ENCODE data around the gene GUCA1C. TPM values are rescaled to one million over a fixed set of nuclear protein-coding genes. Genes with fewer than 3 reads are reported as not detected.

Gene GUCA1C, protein sequence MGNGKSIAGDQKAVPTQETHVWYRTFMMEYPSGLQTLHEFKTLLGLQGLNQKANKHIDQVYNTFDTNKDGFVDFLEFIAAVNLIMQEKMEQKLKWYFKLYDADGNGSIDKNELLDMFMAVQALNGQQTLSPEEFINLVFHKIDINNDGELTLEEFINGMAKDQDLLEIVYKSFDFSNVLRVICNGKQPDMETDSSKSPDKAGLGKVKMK
- under 1 TPM in 1 of 12 donors, not detected in 11; 0.16 TPM for polyA plus RNA-seq (ENCODE audit: insufficient read length in 12 of 12)
- long read RNA-seq, donor 1: 0 reads
- long read RNA-seq, donor 2: 0 reads
- long read RNA-seq, donor 3: 0 reads
- long read RNA-seq, donor 4: 0 reads
- long read RNA-seq, donor 5: 0 reads
- long read RNA-seq, donor 6: 0 reads
- long read RNA-seq, donor 7: 0 reads
- long read RNA-seq, donor 8: 0 reads
- long read RNA-seq, donor 9: 0 reads
- long read RNA-seq, donor 10: 0 reads
- long read RNA-seq, donor 11: 0 reads

DNA sequence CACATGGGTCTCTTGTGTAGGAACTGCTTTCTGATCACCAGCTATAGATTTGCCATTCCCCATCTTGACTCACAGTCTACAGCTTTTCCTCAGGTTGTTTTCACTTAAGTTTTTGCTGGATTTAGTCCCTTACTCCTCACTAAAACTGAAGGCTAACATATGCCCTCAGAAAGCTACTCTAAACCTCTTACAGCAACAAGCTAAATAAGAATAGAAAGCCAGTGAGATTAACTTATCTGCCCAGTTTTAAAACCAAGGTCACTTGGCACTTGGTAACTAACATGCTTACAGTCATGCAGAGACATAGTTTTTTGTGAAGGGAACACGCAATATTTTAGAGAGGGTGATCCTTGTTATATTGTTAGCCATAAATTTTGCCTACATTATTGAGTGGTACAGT is at the start of gene GUCA1C:
Gene GUCA1C (minus strand): TSS at position 180 of the 400 bp plus-strand sequence. CDS start 117 bp downstream, at position 63.
- no peak for DNase-seq

DNA sequence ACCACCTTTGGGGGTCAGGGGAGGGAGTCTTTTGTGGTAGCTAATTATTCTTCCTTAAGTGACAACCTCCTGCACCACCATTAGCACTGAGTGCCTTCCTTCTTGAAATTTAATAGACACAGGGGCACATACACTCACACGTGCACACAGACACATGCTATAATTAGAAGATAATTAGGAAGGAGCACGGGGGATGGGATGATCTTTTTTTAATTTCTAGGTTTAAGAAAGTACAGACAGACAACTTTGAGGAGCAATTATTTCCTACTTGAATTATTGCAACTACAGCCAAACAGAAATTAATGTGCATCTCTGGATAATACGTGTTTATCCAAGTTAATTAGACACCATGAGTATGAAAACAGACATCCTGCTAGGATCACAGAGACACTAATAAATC is 44.8 kb upstream of the GUCA1C start:
- DNase-seq: no peak

DNA sequence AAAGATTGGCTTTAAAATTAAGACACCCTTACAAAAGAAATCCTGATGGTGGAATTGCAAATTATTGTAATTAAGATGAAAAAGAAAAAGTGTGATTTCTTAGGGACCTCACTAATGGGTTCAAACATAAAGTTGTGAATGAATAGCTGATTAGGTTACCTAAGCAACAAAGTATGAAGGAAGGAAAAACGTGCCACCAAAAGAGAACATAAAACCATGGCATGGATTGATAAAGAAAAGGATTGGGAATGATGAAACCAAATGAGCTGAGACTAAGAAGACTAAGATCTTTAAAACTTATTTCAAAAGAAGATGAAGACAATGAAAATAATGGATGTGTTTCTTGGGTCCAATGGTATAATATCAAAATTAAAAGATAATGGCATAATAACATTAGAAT is 32.2 kb upstream of the GUCA1C start:
- DNase-seq: no peak

DNA sequence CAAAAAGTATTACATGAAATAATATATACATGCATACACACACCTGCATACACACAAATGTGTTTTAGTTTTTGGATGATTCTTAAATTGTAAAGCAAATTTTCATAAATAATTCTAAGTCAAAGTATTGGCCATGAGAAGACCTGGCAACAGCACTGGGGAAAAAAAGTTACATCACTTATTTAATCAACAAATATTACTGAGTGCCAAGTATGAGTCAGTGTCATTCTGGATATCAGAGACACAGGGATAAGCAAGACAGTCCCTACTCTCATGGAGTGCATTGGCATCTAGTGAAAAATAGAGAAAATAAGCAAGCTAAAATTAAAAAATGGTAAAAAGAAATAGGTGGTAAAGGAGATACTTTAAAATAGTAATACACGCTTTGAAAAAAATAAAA is 29.4 kb upstream of the GUCA1C start:
- DNase-seq: no peak

DNA sequence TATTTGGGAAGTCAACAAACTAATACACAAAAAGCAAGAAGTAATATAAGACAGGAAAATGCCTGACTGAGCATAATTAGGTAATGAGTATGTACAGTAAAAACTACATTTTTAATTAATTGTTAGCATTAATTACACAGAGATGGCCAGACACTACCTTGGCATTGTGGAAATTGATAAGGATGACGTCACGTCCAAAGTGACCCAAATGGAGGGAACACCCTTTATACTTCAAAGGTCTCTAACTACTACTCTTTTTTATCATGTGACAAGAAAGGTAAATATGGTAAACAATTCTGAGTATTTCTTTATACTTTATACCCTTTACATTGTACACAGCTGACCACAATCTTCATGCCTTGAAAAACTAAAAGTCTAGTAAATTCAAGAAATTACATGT is 22.4 kb upstream of the GUCA1C start:
- DNase-seq: no peak

DNA sequence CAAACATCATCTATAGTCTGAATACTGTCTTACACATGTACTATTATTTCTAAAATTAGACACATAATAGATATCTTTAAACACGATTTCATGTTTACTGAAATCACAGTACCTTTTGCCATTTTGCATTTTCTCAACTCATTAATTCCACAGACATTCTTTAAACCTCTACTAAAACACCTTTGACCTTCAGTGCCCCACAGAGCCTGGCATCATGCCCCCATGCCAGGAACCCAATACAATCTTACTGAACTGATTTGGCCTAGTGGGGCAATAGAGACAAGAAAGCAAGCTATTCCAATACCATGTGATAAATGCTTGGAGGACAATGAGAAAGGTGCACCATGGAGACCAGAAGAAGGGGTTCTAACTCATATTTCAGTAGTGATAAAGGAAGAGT is 19.3 kb upstream of the GUCA1C start:
- DNase-seq: no peak

DNA sequence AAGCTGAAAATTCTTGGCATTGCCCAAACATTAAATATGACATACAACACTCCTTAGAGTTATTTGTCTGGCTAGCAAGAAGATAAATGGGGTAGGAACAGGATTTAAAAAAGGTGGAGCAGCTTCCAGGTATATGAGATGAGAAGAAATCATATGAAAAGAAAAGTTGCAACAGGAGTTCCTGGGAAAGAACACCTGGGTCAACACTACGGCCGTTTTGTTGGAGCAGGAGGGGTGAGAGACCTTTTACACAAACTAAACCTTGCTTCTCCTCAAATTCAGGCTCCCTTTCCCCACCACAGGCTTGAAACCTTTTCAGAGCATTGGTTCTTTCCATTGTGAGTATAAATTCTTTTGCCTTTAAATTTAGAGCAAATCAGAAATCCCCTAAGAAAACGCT is 18.8 kb upstream of the GUCA1C start:
- DNase-seq: no peak

DNA sequence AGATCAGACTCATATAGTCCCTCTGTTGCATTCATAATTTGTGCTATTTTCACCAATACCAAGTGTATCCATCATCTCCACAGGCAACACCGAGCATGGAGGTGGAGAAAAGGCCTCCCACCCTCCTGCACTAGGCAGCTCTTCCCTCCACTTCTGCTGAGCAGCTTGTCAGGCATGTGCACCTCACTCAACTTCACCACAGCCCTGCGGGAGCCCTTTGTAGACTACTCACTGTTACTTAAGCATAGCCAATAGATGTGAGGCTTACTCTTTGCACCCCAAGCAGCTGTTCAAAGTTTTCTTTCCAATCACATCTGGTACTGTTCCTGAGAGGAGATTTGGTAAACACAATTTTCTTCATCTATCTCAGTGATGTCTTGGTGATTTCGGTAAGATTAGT is 16.9 kb upstream of the GUCA1C start:
- DNase-seq: no peak

DNA sequence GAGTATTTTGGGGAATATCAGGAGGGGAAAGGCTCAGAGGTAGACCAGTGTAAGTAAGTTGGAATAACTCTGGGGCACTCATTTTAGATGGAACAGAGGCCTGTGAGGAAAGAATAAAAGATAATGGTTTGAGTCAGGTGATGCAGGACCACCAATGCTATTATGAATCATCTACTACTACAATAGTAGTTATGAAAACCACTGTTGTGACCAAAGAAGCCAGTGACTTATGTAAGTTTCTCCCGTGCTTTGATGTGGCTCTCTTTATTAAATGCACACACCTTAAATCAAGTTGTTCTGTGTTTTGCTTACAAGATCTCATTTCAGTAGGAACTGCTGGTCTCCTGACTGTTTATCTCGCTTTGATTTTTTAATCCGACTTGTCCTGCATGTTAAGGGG is 13.1 kb upstream of the GUCA1C start:
- no peak for DNase-seq

DNA sequence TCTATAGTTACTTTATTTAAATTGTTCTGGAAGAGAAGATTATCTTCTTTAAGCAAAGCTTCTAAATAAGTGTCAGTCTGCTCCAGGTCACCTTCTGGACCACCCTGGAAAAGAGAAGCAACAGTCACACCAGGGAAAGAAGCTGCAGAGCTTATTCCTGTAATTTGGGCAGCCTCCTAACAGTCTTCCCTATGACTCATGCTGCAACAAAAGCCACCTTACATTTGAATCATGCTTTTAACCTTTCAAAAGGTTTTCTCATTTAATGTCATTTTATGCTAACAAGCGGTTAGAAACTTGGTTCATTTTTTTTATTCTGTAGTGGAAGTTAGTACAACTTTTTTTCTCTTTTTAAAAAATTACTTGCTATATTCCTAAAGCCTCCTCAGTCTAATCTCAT is 5.3 kb upstream of the GUCA1C start:
- no peak for DNase-seq

DNA sequence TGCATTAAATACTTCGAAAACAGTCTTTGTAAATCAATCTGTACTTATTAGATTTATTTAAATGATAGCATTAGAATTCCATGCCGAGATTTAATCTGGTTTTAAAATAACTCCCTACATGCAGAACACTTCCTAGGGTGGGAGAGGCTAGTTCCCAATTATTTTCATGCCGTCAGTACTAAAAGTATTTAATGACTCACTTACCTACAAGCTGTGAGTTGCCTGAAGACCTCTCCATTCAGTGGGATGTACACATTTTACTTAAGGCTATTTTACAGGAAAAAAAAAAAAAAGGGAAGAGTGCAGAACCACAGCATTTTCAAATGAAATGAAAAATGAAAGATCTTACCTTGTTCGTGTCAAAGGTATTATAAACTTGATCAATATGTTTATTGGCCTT is 469 bp downstream of the GUCA1C start:
- no peak for DNase-seq

DNA sequence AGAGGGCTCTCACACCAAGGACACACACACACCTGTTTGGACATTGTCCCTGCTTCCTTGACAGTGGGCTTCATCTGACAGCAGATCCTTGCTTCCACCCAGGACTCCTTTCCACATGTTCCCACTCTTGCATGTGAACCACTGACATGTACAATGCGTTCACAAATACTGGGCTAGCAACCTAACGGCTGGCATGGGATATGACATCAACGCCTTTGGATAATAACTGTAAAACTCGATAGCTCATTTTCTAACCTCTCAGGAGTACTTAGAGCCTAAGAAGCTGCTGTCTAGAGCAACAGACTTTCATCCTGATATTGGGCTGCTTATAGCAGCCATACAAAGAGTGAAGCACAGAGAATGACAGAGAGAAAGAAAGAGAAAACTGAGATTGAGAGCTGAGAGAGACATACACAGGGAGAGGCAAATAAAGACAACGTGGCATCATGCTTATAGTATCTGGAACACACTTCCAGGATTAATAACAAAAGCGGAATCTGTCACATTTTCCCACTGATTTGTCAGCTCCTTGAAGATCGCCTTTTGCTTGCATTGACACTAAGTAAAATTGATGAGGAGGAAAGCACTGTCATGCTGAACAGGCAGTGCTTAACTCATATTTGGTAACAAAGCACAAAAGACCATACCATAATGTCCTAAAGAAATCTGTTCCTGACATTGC is 1.7 kb downstream of the GUCA1C start:
- no peak for DNase-seq

DNA sequence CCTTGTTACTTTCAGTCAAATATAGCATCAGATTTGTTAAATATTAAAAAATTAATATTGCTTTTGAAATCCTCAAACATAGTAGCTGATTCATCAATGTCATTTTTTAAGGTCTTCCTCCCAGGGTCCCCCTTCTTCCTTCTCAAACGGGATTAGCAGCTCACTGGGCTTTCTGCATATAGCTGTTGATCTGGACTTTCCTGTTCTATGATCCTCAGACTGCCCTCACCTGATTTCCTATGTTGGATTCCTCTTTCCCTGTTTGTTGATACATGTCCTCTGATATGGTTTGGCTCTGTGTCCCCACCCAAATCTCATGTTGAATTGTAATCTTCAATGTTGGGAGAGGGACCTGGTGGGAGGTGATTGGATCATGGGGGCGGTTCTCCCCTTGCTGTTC is 5.8 kb downstream of the GUCA1C start:
- no peak for DNase-seq

DNA sequence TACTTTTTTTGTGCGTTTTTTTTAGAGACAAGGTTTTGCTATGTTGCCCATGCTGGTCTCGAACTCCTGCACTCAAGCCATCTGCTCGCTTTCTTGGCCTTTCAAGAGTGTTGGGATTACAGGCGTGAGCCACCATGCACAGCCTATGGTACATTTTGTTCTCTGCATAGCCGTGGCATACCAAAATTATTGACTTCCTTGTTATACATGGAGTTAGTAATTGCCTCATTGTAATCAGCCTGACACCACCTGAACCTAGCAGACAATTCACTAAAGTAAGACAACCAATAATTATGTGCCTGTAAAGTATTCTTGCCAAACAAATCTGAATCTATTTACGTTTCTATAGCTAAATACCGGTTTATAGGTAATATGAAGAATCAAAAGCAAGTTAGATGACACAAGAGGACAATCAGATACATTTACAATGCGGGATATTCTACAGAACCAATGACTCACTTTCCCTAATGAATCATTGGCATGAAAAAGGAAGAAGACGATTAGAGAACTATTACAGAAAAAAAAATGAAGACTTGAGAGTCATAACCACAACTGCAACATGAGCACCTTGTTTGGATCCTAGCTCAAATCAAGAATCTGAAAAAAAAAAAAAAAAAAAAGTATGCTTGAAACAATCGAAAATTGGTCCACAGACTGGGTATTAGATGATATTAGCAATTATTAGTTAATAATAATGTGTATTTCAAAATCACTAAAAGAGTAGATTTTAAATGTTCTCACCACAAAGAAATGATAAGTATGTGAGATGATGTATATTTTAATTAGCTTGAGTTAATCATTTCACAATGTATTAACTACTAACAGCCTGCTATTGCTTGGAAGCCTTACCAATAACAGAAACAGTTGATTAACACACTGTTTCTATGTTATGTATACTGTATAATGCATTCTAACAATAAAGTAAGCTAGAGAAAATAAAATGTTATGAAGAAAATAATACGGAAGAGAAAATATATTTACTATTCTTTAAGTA is 7.1 kb downstream of the GUCA1C start:
- no peak for DNase-seq

DNA sequence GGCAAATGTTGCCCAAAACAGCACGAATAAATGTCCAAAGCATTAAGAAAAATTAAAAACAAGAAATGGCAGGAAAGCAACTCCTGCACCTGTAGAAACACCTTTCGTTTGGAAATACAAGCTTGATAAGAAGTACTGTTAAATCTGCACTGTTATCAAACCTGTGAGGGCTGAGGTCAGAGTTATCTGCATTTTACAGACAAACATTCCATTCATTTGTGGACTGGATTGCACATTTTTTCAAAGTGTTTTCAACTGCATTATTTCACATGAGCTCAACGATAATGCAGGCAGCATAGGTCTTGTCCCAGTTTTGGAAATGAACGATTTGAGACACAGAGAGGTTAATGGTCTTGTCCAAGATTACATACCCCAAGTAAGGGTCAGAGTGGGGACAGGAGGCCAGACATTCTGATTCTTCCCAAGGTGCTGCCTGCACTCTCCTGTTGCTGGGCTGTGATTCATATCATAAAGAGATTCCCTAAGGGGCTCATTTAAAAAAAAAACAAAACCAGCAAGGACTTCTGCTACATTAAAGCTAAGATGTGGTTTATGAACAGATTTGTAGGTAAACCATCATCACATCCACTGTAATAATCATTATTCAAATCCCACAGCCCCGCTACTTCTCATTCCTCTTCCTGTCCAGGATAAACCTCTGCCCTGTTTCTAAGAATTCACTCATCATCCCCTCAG is 13.0 kb downstream of the GUCA1C start:
- DNase-seq: no peak

DNA sequence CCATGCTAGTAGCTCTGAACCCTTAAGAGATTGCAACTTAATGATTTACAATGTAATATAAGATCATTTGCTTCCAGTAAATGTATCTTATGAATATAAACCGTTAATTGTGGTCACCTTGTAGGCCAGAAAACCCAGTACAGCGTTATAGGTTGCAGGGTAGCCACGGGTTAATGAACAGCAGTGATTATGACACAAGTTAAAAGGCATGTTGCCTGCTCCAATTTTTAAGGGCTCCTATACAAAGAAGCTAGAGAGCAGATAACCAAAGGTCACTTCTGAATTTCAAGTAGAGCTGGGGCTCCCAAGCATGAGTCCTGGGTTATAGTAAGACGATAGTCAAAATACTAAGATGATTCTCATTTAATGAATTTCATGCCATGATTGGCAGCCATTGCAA is 13.5 kb downstream of the GUCA1C start:
- no peak for DNase-seq

DNA sequence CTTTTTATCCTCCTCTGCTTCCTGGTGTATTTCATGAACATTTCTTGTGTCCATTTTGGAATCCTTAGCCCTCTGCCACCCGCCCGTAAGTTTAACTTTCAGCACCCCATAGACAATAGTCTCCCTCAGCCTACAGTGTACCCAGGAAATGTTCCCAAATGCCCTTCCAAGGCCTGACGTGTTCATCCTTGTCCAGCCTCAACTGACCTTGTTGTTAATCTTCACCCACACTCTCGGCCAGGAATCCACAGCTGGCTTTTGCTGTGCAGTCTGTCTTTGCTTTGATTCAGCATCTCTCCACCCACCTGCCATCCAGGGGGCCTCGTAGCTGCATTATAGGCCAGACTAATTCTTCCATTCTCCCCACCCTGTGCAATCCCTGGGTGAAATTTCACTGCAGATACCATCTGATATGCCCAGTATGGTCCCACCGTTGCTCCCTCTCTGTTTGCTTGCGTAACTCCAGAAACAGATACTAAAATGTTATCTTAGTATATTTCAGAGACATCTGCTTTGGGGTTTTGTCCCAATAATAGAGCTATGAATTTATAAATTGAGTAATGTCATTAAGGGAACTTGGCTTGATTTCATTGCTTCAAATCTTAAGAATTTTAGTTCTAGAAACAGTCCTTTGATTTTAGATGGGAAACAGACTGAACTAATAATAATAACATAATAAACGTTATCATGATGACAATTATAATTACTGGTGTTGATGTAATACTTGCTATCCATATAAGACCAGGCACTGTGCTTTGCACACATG is 16.6 kb downstream of the GUCA1C start:
- DNase-seq: no peak

DNA sequence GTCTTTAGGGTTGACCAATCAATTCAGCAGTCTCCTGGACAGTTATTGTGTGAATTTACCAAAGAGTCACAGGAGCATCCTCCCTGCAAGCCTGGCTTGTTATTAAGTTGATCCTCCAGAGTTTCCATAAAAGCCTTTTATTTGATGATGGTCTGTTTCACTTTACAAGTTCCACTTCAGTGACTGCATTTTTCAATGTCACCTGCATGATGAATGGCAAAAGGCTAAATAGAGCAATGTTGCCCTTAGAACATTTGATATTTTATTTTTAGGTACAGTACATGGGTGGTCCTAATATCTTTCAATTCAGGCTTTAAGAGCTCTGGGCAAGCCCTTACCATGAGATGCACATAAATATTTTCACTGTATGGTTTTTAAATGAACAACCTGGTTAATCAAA is 22.6 kb downstream of the GUCA1C start:
- DNase-seq: no peak

DNA sequence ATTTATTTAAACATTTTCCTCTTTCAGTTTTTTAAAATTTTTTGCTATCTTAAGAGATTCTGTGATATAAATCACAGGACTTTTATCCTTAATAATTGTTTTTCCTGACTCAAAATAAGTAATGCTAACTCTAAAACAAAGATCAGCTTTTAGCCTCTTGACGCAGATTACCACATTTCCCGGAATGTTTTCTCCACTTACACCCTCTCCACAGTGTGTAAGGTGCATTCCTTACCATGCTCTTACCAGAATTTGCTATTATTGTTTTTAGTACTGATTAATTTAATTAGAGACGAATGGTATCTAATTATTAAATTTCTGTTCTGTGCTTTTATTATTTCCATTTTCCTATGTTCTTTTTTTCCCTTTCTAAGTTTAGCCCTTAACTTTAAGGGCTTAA is 34.8 kb downstream of the GUCA1C start:
- DNase-seq: no peak

DNA sequence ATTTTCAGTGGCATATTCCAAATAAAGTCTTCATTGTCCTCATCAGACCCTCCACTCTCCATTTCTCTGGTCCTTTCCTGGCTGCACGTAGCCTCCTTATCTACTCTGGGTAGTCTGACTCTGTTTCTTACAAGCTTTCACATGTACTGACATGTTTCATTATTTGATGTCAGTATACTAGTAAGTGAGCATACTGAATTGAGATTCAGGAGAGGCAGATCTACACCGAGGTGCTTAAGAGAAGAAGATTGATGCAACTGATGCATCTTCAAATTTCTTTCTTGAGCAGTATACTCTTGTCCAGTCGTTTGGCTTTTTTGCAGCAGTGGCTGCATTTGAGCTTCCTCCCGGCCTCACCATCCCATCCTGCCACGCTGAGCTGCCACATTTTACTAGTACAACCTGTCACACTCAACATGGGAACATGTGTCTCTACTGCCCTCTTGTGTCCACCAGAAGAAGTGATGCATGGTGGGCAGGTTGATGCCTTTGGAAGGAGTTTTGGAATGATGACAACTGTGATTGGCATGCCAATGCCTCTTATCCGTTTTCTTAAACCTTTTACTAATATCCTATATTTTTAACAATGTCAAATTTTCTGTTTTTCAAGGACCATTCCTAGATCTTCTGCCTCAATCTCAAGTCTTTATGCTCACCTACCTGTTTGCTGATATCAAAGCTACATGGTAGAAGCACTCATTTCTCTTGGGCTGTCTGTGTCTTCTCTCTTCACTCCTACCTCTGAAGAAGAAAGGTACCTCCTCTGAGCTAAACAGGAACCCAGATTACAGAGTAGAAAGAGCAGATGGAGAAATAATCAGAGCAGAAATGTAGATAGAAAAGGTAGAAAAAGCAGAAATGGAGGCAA is 38.7 kb downstream of the GUCA1C start:
- DNase-seq: peak; percentile 29

Data from muscle of arm (tissue), 14 donors.